NCI-H2029 treated with DMSO at 0.1 percent for 48 hours (cell line): ENCODE data around the gene TMEM200B.
"Not testable (repeated sequence)": the region's sequence is repeated elsewhere in the genome, so short reads cannot be mapped to it uniquely, and the experiment has no call there.

Experiments
- DNase-seq: peaks from one replicate; lab custom pipeline; 2025; lab: John Stamatoyannopoulos, UW

TMEM200B gene

DNA sequence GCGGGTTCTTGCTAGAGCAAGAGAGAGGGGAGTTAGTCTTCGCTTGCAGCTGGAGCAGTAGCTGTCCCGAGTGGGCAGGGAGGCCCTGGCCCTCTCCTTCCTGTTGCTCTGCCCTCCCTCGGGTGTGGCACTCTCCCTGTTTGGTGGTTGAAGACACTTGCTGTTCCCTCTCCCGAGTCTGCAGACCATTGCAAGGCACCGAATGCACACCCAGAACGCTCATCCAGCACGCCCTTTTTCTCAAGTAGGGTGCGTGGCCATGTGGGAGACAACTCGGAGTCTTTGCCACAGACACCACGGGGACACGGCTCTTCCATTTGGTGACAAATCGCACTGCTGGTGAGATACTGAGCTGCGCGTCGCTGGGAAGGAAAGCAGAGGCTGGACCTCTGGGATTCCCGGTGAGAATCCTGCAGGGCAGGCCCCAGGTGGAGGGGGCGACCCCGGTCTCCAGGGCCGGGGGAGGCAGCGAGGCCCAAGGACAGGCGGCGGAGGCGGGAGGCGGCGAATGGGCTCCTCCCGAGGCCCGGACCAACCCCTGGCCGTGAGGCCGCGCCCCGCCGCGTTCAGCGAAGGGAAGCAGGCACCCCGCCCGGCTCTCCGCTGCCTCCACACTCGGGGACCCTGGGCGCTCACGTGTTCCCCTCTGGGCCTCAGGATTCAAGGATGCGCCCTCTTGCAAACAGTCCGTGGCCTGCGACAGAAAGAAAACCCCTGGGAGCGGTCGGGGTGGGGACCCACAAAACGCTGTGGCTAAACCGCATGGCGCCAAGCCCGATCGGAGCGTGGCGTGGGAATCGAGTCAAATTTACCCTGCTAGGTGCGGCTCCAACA lies 10.4 kb upstream of the TMEM200B start:
- no peak for DNase-seq

DNA sequence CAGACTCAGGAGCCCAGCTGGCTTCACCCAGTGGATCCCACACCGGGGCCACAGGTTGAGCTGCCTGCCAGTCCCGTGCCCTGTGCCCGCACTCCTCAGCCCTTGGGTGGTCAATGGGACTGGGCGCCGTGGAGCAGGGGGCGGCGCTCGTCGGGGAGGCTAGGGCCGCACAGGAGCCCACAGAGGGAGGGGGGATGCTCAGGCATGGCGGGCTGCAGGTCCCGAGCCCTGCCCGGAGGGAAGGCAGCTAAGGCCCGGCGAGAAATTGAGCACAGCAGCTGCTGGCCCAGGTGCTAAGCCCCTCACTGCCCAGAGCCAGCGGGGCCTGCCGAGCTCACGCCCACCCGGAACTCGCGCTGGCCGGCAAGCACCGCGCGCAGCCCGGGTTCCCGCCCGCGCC lies 7.4 kb upstream of the TMEM200B start:
- not testable (repeated sequence) for DNase-seq

DNA sequence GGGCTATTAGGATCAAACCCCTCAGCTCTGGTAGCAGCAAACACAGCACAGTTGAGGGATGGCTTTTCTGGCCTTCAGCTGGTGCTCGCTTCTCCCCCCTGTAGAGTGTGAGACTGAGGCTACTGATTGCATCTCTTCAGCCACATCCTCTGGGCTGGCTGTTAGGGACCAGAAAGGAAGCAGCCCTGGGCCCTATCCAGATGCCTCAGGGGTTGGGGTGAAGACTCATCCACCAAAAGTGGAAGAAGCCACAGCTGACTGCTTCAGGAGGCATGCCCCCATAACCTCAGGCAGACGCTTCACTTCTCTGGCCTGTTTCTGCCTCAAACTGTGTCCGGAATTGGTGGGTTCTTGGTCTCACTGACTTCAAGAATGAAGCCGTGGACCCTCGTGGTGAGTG lies 6.2 kb upstream of the TMEM200B start:
- DNase-seq = no peak

- DNase-seq = no peak
These were observed 5.0 kb upstream of the TMEM200B start for GRCh38 chr1:29128739-29129138.

GRCh38 chr1:29126198-29126597 lies 2.5 kb upstream of the TMEM200B start:
- DNase-seq = no peak

DNA sequence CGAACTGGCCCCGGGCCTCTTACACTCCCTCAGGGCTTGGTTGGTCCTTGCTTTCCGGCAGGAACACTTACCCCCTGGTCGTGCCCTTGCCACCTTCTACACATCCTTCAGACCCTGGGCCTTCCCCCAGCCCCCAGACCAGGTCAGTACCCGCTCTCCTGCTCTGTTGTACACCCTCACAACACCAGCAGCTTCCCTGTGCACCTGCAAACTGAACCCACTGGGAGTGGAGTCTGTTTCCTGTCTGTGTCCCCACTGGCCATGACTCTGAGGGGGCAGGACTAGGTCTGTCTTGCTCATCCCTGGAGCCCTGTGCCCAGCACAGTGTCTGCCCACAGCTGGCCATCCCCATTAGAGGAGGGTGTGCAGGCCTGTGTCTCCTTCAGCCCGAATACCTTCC lies 2.1 kb upstream of the TMEM200B start:
- DNase-seq = no peak

- no peak for DNase-seq
These were observed 1.5 kb upstream of the TMEM200B start for GRCh38 chr1:29125237-29125641.

- DNase-seq = no peak
These were observed 898 bp upstream of the TMEM200B start for GRCh38 chr1:29124366-29125236.

- no peak for DNase-seq
These were observed 433 bp downstream of the TMEM200B start for GRCh38 chr1:29123053-29123886.

GRCh38 chr1:29122682-29123052 lies 1.0 kb downstream of the TMEM200B start:
- no peak for DNase-seq

DNA sequence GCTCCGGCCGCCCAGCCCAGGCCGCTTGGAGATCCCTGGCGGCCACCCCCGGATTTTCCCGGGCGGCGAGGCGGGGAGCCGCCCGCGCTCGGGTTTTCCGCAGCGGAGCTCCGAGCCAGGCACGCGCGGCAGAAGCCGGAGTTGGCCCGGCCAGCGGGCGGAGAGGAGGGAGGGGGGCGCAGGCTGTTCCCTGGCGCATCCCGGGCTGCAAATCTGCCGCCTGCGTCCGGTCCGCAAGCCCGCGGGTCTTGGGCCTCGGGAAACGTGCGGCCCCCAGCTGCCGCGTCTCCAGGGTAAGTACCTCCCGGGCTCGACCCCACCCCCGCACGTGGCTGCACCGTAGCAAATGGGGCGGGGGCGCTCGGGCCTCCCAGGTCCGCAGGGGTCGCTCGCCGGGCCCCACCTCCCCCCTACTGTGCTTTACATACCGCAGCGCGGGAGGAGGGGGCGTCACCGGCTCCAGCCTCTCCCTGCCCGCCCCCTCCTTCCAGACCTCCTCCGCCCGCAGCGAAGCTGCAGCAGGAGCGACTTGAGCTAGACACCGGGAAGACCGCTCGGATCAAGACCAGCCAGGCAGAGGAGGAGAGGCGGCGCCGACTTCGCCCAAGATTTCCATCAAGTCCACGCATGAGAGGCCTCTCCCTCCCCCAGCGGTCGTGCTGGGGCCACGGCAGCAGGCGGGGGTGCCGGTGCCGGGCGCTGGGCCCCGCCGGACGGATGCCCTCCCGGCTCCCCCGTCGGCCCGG lies 1.6 kb downstream of the TMEM200B start:
- no peak for DNase-seq

- DNase-seq = no peak
These were observed 2.2 kb downstream of the TMEM200B start for GRCh38 chr1:29121516-29121935.

GRCh38 chr1:29120947-29121485 lies 2.7 kb downstream of the TMEM200B start:
- no peak for DNase-seq

DNA sequence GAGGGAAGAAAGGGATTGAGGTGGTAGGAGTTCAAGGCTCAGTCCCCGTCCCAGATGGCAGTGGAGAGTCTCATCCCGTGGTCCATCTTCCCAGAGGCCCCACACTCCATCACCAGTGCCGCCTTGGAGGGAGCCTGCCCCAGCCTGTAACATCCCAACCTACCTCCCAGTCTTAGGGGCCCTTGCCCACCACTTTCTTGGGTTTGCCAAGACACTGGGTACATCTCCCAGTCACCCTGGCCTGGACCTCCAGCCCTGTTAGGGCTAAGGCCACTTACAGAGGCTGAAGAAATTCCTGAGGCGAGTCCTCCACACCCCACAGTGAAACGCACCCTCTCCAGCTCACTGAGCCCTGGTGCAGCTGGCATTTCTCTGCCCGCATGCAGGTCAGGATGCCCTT lies 3.3 kb downstream of the TMEM200B start:
- no peak for DNase-seq

GRCh38 chr1:29119121-29119929 lies 4.4 kb downstream of the TMEM200B start:
- no peak for DNase-seq

GRCh38 chr1:29117381-29117780 lies 6.3 kb downstream of the TMEM200B start:
- no peak for DNase-seq

- DNase-seq = no peak
These were observed 9.0 kb downstream of the TMEM200B start for GRCh38 chr1:29114654-29115053.

DNA sequence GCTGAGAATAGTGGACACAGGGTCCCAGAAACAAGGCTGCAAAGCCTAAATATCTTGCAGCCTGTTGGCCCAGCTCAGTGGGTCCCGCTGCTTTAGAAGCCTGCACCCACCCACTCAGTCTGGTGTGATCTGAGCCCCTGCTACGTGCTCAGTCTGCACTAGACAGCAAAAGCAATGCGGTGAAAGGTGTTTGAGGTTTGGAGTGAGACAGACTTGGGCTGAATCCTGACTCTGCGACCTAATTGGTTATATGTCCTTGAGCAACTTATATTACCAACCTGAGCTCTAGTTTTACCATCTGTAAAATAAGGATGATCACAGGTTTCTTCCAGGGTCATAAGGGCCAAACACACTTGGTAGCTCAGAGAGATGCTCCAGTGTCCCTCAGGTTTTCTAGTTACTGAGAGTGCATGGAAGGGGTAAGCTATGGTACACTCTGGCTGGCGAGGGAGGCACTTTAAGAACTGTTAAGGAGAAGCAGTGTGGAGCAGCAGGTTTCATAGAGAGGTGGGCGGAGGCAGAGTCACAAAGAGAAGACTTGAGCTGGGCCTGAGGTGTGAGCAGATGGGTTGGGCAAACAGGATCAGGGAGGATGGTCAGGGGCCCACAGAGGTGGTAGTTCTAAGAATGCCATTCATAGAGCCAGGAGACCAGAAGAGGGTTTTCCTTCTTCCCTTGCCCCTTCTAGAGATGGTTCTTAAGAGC lies 10.1 kb downstream of the TMEM200B start:
- DNase-seq = no peak

DNA sequence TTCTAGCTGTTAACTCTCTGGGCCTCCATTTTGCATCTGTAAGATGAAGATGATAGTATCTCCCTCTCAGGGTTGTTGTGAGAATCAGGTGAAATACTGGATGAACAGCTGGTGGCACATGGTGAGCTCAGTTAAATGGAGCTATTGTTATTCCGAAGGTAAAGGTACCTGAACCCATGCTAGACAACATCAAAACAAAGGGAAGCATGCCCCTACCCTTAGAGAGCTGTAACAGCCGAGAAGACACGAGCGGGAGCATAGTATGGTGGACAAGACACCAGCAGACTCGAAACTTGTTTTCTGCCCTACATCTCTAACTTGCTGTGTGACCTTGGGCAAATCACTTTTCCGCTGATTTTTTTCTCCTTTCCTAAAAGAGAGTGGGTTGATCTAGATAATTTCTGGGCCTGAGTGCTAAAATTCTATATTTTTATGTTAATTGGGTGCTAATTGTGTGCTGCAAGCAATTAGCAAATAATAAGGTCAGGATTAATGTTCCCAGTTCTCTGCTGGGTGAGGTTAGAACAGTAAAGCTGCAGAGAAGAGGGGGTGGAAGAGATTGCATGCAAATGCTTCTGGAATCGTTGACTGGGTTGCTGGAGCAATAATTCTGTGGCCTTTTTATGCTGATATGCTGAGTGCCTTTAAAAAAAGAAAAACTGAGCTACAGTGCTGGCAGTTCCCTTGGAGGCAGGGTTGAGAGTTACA lies 10.8 kb downstream of the TMEM200B start:
- no peak for DNase-seq
